Breast epithelium (tissue), 4 donors: ENCODE results near the gene GFOD1. TPM values are rescaled to one million over a fixed set of nuclear protein-coding genes. Genes with fewer than 3 reads are reported as not detected.
A peak's percentile ranks its signal among the peaks of the same experiment; 100 is the strongest.

Experiments used
- DNase-seq, 2 donors: peaks; one replicate each; pipeline ENCODE4 v3.0.0-alpha.2; 2019; ENCODE audit warnings: low spot score in 2 of 2
- H3K27ac ChIP-seq, 2 donors: fragments of 200-600 bp; sonication (generic) in 1 of 2; one replicate each; pipeline ENCODE4 v1.5.1; 2016 to 2019; ENCODE audit warnings: mild to moderate bottlenecking in 1 of 2
- H3K27me3 ChIP-seq, 2 donors: fragments of 200-600 bp; sonication (generic) in 1 of 2; one replicate each; pipeline versions ENCODE4 v1.5.1 to v1.6.0; 2017 to 2019; ENCODE audit warnings: control low read depth in 1 of 2, mild to moderate bottlenecking in 1 of 2
- H3K36me3 ChIP-seq: fragments of 200-600 bp; one replicate; pipeline ENCODE4 v1.5.1; 2019
- H3K4me1 ChIP-seq, 2 donors: fragments of 200-600 bp; sonication (generic); one replicate each; pipeline ENCODE4 v1.5.1; 2016 to 2019; ENCODE audit warnings: control low read depth in 1 of 2
- H3K4me3 ChIP-seq, 3 donors: fragments of 200-600 bp; sonication (generic); 1 replicate in 2 of 3; 2 replicates in 1 of 3; pipeline ENCODE4 v1.5.1; 2016 to 2019; ENCODE audit warnings: mild to moderate bottlenecking in 3 of 3, moderate library complexity in 2 of 3
- H3K9me3 ChIP-seq, 2 donors: fragments of 200-600 bp; sonication (generic) in 1 of 2; one replicate each; pipeline ENCODE4 v1.5.1; 2016 to 2019; ENCODE audit warnings: control low read depth in 1 of 2
- POLR2A ChIP-seq: fragments of 450-650 bp; IDR thresholded peaks from one replicate; pipeline ENCODE4 v1.6.1; 2016; ENCODE audit warnings: antibody characterized with exemption, mild to moderate bottlenecking, moderate library complexity
- POLR2AphosphoS5 ChIP-seq, 3 donors: sonication (generic); formaldehyde crosslinking; IDR thresholded peaks; one replicate each; pipeline ENCODE4 v1.6.1; 2017; ENCODE audit warnings: antibody characterized with exemption in 3 of 3
- intact Hi-C: fragments of 100-400 bp; cut with DNase I; formaldehyde crosslinking; loops from one replicate; pipeline ENCODE4 v1.15.1; 2023; ENCODE audit warnings: low total_unique reads
- total RNA-seq, 3 donors: library from RNA; depleted of rRNA; stranded (reverse); fragments of >200 nt; gene quantifications; one replicate each; pipeline ENCODE4 v1.1.0, GENCODE V29; 2016
- TF ChIP-seq, protein P1 (sequence below), 3 donors: fragments of 450-650 bp; IDR thresholded peaks; one replicate each; pipeline ENCODE4 v1.5.1; 2016 to 2017; ENCODE audit warnings: antibody characterized with exemption in 3 of 3, mild to moderate bottlenecking in 3 of 3, moderate library complexity in 3 of 3

Gene GFOD1
- total RNA-seq, 3 donors from 2014 or later = 11.6 to 33.3 (median 23.3) TPM

GRCh38 chr6:13454286-13455221 lies 32.8 kb downstream of the GFOD1 start:
- TF ChIP-seq, protein P1, sequence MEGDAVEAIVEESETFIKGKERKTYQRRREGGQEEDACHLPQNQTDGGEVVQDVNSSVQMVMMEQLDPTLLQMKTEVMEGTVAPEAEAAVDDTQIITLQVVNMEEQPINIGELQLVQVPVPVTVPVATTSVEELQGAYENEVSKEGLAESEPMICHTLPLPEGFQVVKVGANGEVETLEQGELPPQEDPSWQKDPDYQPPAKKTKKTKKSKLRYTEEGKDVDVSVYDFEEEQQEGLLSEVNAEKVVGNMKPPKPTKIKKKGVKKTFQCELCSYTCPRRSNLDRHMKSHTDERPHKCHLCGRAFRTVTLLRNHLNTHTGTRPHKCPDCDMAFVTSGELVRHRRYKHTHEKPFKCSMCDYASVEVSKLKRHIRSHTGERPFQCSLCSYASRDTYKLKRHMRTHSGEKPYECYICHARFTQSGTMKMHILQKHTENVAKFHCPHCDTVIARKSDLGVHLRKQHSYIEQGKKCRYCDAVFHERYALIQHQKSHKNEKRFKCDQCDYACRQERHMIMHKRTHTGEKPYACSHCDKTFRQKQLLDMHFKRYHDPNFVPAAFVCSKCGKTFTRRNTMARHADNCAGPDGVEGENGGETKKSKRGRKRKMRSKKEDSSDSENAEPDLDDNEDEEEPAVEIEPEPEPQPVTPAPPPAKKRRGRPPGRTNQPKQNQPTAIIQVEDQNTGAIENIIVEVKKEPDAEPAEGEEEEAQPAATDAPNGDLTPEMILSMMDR (IDR thresholded peaks at IDR 0.05) = no peak
- TF ChIP-seq POLR2A = no peak
- TF ChIP-seq POLR2AphosphoS5 (IDR thresholded peaks at IDR 0.05) = peak in 1 of 3 donors; percentile 26
- peak overlapping the region in 1 of 3 donors; percentile 19 for H3K4me3 ChIP-seq
- H3K4me1 ChIP-seq = peaks cover 9 to 14% of the 10 kb centered on the region in 2 donors
- H3K27me3 ChIP-seq = no peaks in the 10 kb centered on the region
- peak overlapping the region; percentile 54 to 64 for H3K27ac ChIP-seq
- DNase-seq = peak in 1 of 2 donors; percentile 50
- H3K36me3 ChIP-seq = no peaks in the 10 kb centered on the region
- intact Hi-C loops = no loop called here
- no peaks in the 10 kb centered on the region for H3K9me3 ChIP-seq

DNA sequence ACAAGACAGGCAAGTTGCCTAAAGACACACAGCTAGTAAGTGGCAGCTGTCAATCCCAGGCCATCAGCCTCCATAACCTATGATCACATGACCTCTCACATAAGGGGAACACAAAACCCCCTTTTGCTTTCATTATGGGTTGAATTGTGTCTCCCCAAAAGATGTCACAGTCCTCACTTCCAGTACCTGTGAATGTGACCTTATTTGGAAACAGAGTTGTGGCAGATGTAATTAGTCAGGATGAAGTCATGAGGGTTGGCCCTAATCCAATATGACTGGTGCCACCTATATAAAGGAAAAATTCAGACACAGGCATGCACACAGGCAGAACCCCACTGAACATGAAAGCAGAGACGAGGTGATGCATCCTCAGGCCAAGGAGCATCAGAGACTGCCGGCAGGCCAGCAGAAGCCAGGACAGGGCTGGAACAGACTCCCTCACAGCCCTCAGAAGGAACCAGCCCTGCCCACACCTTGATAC lies 33.6 kb downstream of the GFOD1 start:
- Histone ChIP-seq H3K4me1 (peaks cover 9 to 14% of the 10 kb centered on the region in 2 donors), H3K4me3 (no peak overlapping the region), H3K9me3 (no peaks in the 10 kb centered on the region), H3K27me3 (no peaks in the 10 kb centered on the region), H3K36me3 (no peaks in the 10 kb centered on the region), H3K27ac (peak overlapping the region in 1 of 2 donors; percentile 54)
- TF ChIP-seq POLR2A (no peak), POLR2AphosphoS5 (IDR thresholded peaks at IDR 0.05) (no peak)
- TF ChIP-seq, protein P1 (IDR thresholded peaks at IDR 0.05) = no peak
- intact Hi-C loops = no loop called here
- no peak for DNase-seq

DNA sequence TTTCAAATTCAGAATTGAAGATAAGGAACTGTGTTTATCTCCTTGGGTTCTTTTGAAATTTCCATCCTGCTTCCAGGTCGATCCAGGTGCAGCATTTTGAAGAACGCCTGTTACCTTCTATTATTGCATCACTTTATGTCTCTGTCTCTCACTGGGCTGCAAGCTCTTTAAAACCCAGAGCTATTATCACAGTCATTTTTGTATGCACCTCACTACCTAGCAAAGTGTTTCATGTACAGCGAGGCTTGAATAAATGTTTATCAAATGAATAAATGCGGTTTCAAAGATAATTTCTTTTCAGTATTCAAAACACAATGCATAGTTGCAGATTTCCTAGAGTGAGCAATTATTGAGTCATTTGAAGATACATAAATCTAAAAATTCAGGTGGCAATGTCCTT lies 34.2 kb downstream of the GFOD1 start:
- no peaks in the 10 kb centered on the region for H3K9me3 ChIP-seq
- H3K4me3 ChIP-seq = no peak overlapping the region
- intact Hi-C loops = no loop called here
- H3K4me1 ChIP-seq = peaks cover 9 to 14% of the 10 kb centered on the region in 2 donors
- TF ChIP-seq POLR2A (no peak), POLR2AphosphoS5 (IDR thresholded peaks at IDR 0.05) (no peak)
- TF ChIP-seq, protein P1 (IDR thresholded peaks at IDR 0.05) = no peak
- no peak for DNase-seq
- no peaks in the 10 kb centered on the region for H3K36me3 ChIP-seq
- no peak overlapping the region for H3K27ac ChIP-seq
- H3K27me3 ChIP-seq = no peaks in the 10 kb centered on the region

GRCh38 chr6:13452346-13453117 lies 34.9 kb downstream of the GFOD1 start:
- TF ChIP-seq POLR2AphosphoS5 (IDR thresholded peaks at IDR 0.05) (no peak), POLR2A (no peak)
- TF ChIP-seq, protein P1 (IDR thresholded peaks at IDR 0.05) = no peak
- H3K36me3 ChIP-seq = no peaks in the 10 kb centered on the region
- intact Hi-C loops = no loop called here
- no peak for DNase-seq
- peaks cover 9 to 14% of the 10 kb centered on the region in 2 donors for H3K4me1 ChIP-seq
- no peak overlapping the region for H3K27ac ChIP-seq
- no peaks in the 10 kb centered on the region for H3K9me3 ChIP-seq
- no peaks in the 10 kb centered on the region for H3K27me3 ChIP-seq
- H3K4me3 ChIP-seq = no peak overlapping the region
